CD4-positive, alpha-beta memory T cell (primary cell): ENCODE measurements around the gene PLA2G2D. TPM values are rescaled to one million over a fixed set of nuclear protein-coding genes. Genes with fewer than 3 reads are reported as not detected.

ENCODE experiments used
- CTCF ChIA-PET: fragments of 350-600 bp; sonication (Branson Sonifier 250); formaldehyde crosslinking; loops from one replicate; lab custom pipeline; 2021; ENCODE audit warnings: inconsistent platforms; ENCODE audit not compliant: partially characterized antibody; lab: Charles Lee
- POLR2A ChIA-PET: fragments of 350-600 bp; sonication (Branson Sonifier 250); formaldehyde crosslinking; loops from one replicate; lab custom pipeline; 2021; ENCODE audit not compliant: partially characterized antibody; lab: Charles Lee
- DNase-seq, 5 donors: peaks; one replicate each; pipeline versions ENCODE4 v3.0.0 to v3.0.0-alpha.2; 2020 to 2022; ENCODE audit warnings: mixed read lengths in 1 of 5
- H3K27ac ChIP-seq: one replicate; pipeline ENCODE4 v1.7.0; 2013; ENCODE audit warnings: low read depth, low read length
- H3K27me3 ChIP-seq: 2 replicates; pipeline ENCODE4 v1.7.0; 2013; ENCODE audit warnings: mild to moderate bottlenecking, low read length, moderate library complexity; ENCODE audit not compliant: insufficient read depth
- H3K36me3 ChIP-seq: 2 replicates; pipeline ENCODE4 v1.7.0; 2013; ENCODE audit warnings: mild to moderate bottlenecking, low read length, moderate library complexity; ENCODE audit not compliant: insufficient read depth
- H3K4me1 ChIP-seq: 2 replicates; pipeline ENCODE4 v1.7.0; 2013; ENCODE audit warnings: mild to moderate bottlenecking, low read length, moderate library complexity; ENCODE audit not compliant: insufficient read depth
- H3K4me3 ChIP-seq, 2 donors: one replicate each; pipeline ENCODE4 v1.7.0; 2013; ENCODE audit warnings: low read length in 2 of 2, mild to moderate bottlenecking in 1 of 2
- H3K9me3 ChIP-seq, 2 donors: one replicate each; pipeline ENCODE4 v1.7.0; 2013; ENCODE audit warnings: low read length in 2 of 2, control low read depth in 1 of 2; ENCODE audit not compliant: control insufficient read depth in 1 of 2
- H3K27ac Mint-ChIP-seq, 7 donors: one replicate each; pipeline ENCODE4 v1.8.0; 2020 to 2021; ENCODE audit warnings: mixed read lengths in 7 of 7, mild to moderate bottlenecking in 6 of 7, inconsistent platforms in 3 of 7, moderate library complexity in 3 of 7
- H3K27me3 Mint-ChIP-seq, 2 donors: one replicate each; pipeline ENCODE4 v1.8.0; 2020 to 2021; ENCODE audit warnings: mixed read lengths in 2 of 2
- H3K36me3 Mint-ChIP-seq, 2 donors: one replicate each; pipeline ENCODE4 v1.8.0; 2020 to 2021; ENCODE audit warnings: mixed read lengths in 2 of 2, inconsistent platforms in 1 of 2, mild to moderate bottlenecking in 1 of 2
- H3K4me1 Mint-ChIP-seq, 4 donors: one replicate each; pipeline ENCODE4 v1.8.0; 2020 to 2021; ENCODE audit warnings: mixed read lengths in 4 of 4, mild to moderate bottlenecking in 1 of 4
- H3K4me3 Mint-ChIP-seq, 8 donors: one replicate each; pipeline ENCODE4 v1.8.0; 2020 to 2021; ENCODE audit warnings: mixed read lengths in 8 of 8, mild to moderate bottlenecking in 7 of 8, moderate library complexity in 6 of 8, inconsistent platforms in 3 of 8
- H3K9me3 Mint-ChIP-seq, 8 donors: one replicate each; pipeline ENCODE4 v1.8.0; 2020 to 2021; ENCODE audit warnings: mixed read lengths in 8 of 8, mild to moderate bottlenecking in 5 of 8, inconsistent platforms in 3 of 8, moderate library complexity in 1 of 8
- intact Hi-C: fragments of 100-400 bp; cut with micrococcal nuclease; formaldehyde crosslinking; loops from one replicate; pipeline ENCODE4 v1.15.1; 2023
- polyA plus RNA-seq, 2 donors: library from polyadenylated mRNA; unstranded; fragments of 300-500 nt; fragmentation: Illumina TruSeq; gene quantifications; one replicate each; pipeline ENCODE4 v1.2.3, GENCODE V29; 2021
- total RNA-seq, 2 experiments: library from RNA; stranded (reverse); gene quantifications; one replicate each; pipeline ENCODE4 v1.2.3, GENCODE V29; 2021

PLA2G2D gene
- total and polyA plus RNA-seq, 4 experiments from 2014 or later, result 0.29 TPM; not detected in 3

GRCh38 chr1:20083178-20083944, 36.0 kb downstream of the PLA2G2D start:
- no peaks in the 10 kb centered on the region for H3K36me3 ChIP-seq
- Mint-ChIP-seq H3K9me3 (no peaks in the 10 kb centered on the region), H3K4me1 (peaks cover 0 to 10% (median 3%) of the 10 kb centered on the region in 4 donors), H3K4me3 (no peak overlapping the region), H3K36me3 (no peaks in the 10 kb centered on the region), H3K27me3 (peaks cover 12 to 15% of the 10 kb centered on the region in 2 donors), H3K27ac (peak overlapping the region in 1 of 7 donors; percentile 63)
- no peaks in the 10 kb centered on the region for H3K9me3 ChIP-seq
- H3K4me1 ChIP-seq, result no peaks in the 10 kb centered on the region
- no peaks in the 10 kb centered on the region for H3K27me3 ChIP-seq
- POLR2A ChIA-PET, result no interaction called here
- intact Hi-C loops, result no loop called here
- H3K4me3 ChIP-seq, result no peak overlapping the region
- DNase-seq, result no peak
- CTCF ChIA-PET, result no interaction called here
- no peak overlapping the region for H3K27ac ChIP-seq

GRCh38 chr1:20082772-20083171, 36.6 kb downstream of the PLA2G2D start:
- Histone ChIP-seq H3K27ac (no peak overlapping the region), H3K4me3 (no peak overlapping the region), H3K27me3 (no peaks in the 10 kb centered on the region), H3K9me3 (no peaks in the 10 kb centered on the region), H3K36me3 (no peaks in the 10 kb centered on the region), H3K4me1 (no peaks in the 10 kb centered on the region)
- Mint-ChIP-seq H3K27ac (peak overlapping the region in 1 of 7 donors; percentile 63), H3K4me3 (no peak overlapping the region), H3K9me3 (no peaks in the 10 kb centered on the region), H3K4me1 (peaks cover 0 to 16% (median 3%) of the 10 kb centered on the region in 4 donors), H3K36me3 (no peaks in the 10 kb centered on the region), H3K27me3 (peaks cover 17 to 19% of the 10 kb centered on the region in 2 donors)
- ChIA-PET POLR2A (no interaction called here), CTCF (no interaction called here)
- DNase-seq, result no peak
- intact Hi-C loops, result no loop called here

GRCh38 chr1:20081353-20081810, 38.0 kb downstream of the PLA2G2D start:
- Histone ChIP-seq H3K4me3 (no peak overlapping the region), H3K36me3 (no peaks in the 10 kb centered on the region), H3K9me3 (no peaks in the 10 kb centered on the region), H3K4me1 (no peaks in the 10 kb centered on the region), H3K27me3 (no peaks in the 10 kb centered on the region), H3K27ac (no peak overlapping the region)
- no peaks in the 10 kb centered on the region for H3K36me3 Mint-ChIP-seq
- H3K4me1 Mint-ChIP-seq, result peaks cover 0 to 17% (median 3%) of the 10 kb centered on the region in 4 donors
- H3K4me3 Mint-ChIP-seq, result peak overlapping the region in 2 of 8 donors; percentile 6 to 57
- H3K27ac Mint-ChIP-seq, result no peak overlapping the region
- intact Hi-C loops, result no loop called here
- no peak for DNase-seq
- H3K27me3 Mint-ChIP-seq, result peaks cover 27 to 28% of the 10 kb centered on the region in 2 donors
- CTCF ChIA-PET, result no interaction called here
- POLR2A ChIA-PET, result no interaction called here
- H3K9me3 Mint-ChIP-seq, result no peaks in the 10 kb centered on the region

GRCh38 chr1:20080441-20081352, 38.6 kb downstream of the PLA2G2D start:
- peaks cover 27 to 29% of the 10 kb centered on the region in 2 donors for H3K27me3 Mint-ChIP-seq
- Histone ChIP-seq H3K4me3 (no peak overlapping the region), H3K9me3 (no peaks in the 10 kb centered on the region), H3K4me1 (no peaks in the 10 kb centered on the region), H3K27ac (no peak overlapping the region), H3K36me3 (no peaks in the 10 kb centered on the region), H3K27me3 (no peaks in the 10 kb centered on the region)
- POLR2A ChIA-PET, result no interaction called here
- CTCF ChIA-PET, result no interaction called here
- no peak for DNase-seq
- peak overlapping the region in 2 of 8 donors; percentile 6 to 57 for H3K4me3 Mint-ChIP-seq
- intact Hi-C loops, result no loop called here
- peaks cover 0 to 17% (median 3%) of the 10 kb centered on the region in 4 donors for H3K4me1 Mint-ChIP-seq
- no peaks in the 10 kb centered on the region for H3K36me3 Mint-ChIP-seq
- no peaks in the 10 kb centered on the region for H3K9me3 Mint-ChIP-seq
- H3K27ac Mint-ChIP-seq, result peak overlapping the region in 1 of 7 donors; percentile 75

- H3K27ac ChIP-seq, result no peak overlapping the region
- H3K27me3 ChIP-seq, result no peaks in the 10 kb centered on the region
- H3K27ac Mint-ChIP-seq, result no peak overlapping the region
- no peaks in the 10 kb centered on the region for H3K36me3 ChIP-seq
- no peak overlapping the region for H3K4me3 ChIP-seq
- H3K4me1 Mint-ChIP-seq, result peaks cover 0 to 17% (median 3%) of the 10 kb centered on the region in 4 donors
- DNase-seq, result no peak
- no peaks in the 10 kb centered on the region for H3K4me1 ChIP-seq
- H3K27me3 Mint-ChIP-seq, result peaks cover 29% of the 10 kb centered on the region in 2 donors
- ChIA-PET POLR2A (no interaction called here), CTCF (no interaction called here)
- no peaks in the 10 kb centered on the region for H3K36me3 Mint-ChIP-seq
- H3K9me3 Mint-ChIP-seq, result no peaks in the 10 kb centered on the region
- intact Hi-C loops, result no loop called here
- H3K4me3 Mint-ChIP-seq, result no peak overlapping the region
- no peaks in the 10 kb centered on the region for H3K9me3 ChIP-seq
Observed at GRCh38 chr1:20079661-20080305, 39.6 kb downstream of the PLA2G2D start.

- ChIA-PET CTCF (no interaction called here), POLR2A (no interaction called here)
- H3K27ac Mint-ChIP-seq, result no peak overlapping the region
Observed at GRCh38 chr1:20078711-20079110, 40.6 kb downstream of the PLA2G2D start.

More at GRCh38 chr1:20078711-20079110, 40.6 kb downstream of the PLA2G2D start:
- Histone ChIP-seq H3K36me3 (no peaks in the 10 kb centered on the region), H3K27me3 (no peaks in the 10 kb centered on the region), H3K27ac (no peak overlapping the region), H3K9me3 (no peaks in the 10 kb centered on the region), H3K4me1 (no peaks in the 10 kb centered on the region), H3K4me3 (no peak overlapping the region)
- no peak for DNase-seq
- intact Hi-C loops, result no loop called here
- peaks cover 0 to 17% (median 3%) of the 10 kb centered on the region in 4 donors for H3K4me1 Mint-ChIP-seq
- H3K9me3 Mint-ChIP-seq, result no peaks in the 10 kb centered on the region
- no peaks in the 10 kb centered on the region for H3K36me3 Mint-ChIP-seq
- H3K27me3 Mint-ChIP-seq, result peaks cover 25 to 29% of the 10 kb centered on the region in 2 donors
- H3K4me3 Mint-ChIP-seq, result no peak overlapping the region
